Measurements from ENCODE around the gene FIBIN. TPM values are rescaled to one million over a fixed set of nuclear protein-coding genes. Genes with fewer than 3 reads are reported as not detected.

FIBIN gene
- total and polyA plus RNA-seq, 4 donors = 3.8 to 12.9 (median 9.4) TPM

DNA sequence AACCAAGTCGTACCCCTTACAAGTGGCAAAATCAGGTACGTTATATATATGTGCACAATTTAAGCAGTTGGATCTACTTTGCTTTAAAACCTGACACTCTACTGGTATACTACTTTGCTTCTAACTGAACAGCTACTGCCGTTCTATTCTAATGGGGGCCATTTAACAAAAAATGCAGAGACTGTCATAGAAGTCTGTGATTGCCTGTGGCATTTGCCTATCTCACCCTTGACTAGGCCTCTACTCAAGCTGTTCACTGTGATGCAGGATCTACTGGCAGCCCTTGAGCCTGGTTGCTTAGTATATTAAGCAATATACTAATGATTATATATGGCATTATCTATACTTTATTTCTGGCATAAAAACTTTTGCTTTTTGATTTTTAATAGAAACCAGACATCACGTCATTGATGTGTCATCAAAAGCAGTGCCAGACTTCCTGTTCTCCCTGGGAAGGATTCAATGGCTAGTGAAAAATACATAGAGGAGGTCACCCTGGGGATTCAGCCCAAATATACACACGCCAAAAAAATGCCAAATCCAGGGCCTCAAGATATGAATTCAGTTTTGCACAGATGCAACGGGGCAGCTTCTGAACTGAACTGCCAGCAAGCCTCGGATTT lies 40.0 kb upstream of the FIBIN start:
- WGBS, 2 donors = 76% methylated on average over 7 of the region's 7 CpGs
- ATAC-seq (ENCODE audit: insufficient read depth, low FRiP score) = no peak

DNA sequence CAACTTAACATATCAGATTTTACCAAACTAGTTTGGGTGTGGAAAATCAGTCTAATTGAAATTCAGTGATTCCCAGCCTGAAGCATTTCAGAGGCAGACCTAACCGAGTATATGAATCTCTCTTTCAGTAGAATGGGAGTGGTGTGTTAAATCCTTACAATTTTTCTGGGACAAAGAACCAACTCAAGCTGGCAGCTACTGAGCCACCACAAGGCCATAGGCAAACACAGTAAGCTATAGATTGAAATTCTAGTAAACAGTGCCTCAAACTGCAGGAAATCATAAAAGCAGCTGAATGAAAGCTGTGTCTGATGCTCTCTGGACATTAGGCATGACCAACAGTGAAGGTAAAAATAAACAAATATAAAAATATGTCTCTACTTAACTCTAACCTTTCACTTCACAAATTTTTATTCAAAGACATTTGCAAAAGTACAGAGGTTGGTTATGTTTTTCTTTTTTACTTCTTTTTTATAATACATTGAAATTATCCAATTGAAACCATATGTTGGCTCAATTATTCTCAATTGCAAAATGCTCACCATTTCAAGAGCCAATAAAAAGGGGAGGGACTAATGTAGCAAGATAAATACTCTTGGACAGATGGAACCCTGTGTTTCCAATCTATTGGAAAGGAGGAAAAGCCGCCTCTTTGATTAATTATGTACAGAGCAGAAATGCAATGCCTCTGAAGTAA lies 35.8 kb upstream of the FIBIN start:
- Histone ChIP-seq H3K27ac (ENCODE audit: low read depth in 1 of 2, low read length in 1 of 2) (no peak overlapping the region), H3K4me3 (no peak overlapping the region), H3K9me3 (ENCODE audit: control insufficient read depth in 4 of 4, insufficient read depth in 3 of 4, low read length in 3 of 4) (no peaks in the 10 kb centered on the region), H3K36me3 (ENCODE audit: control insufficient read depth in 4 of 4, insufficient read depth in 4 of 4, low read length in 4 of 4) (no peaks in the 10 kb centered on the region), H3K4me1 (ENCODE audit: control insufficient read depth in 5 of 5, insufficient read depth in 5 of 5, low read length in 5 of 5) (peaks cover 0 to 2% (median 0%) of the 10 kb centered on the region in 5 donors), H3K27me3 (ENCODE audit: control insufficient read depth in 3 of 3, insufficient read depth in 3 of 3, low read length in 2 of 3) (no peaks in the 10 kb centered on the region), H3K9ac (ENCODE audit: insufficient read depth in 1 of 2, low read length in 2 of 2) (no peak overlapping the region)
- no peak for DNase-seq
- TF ChIP-seq, protein P1, sequence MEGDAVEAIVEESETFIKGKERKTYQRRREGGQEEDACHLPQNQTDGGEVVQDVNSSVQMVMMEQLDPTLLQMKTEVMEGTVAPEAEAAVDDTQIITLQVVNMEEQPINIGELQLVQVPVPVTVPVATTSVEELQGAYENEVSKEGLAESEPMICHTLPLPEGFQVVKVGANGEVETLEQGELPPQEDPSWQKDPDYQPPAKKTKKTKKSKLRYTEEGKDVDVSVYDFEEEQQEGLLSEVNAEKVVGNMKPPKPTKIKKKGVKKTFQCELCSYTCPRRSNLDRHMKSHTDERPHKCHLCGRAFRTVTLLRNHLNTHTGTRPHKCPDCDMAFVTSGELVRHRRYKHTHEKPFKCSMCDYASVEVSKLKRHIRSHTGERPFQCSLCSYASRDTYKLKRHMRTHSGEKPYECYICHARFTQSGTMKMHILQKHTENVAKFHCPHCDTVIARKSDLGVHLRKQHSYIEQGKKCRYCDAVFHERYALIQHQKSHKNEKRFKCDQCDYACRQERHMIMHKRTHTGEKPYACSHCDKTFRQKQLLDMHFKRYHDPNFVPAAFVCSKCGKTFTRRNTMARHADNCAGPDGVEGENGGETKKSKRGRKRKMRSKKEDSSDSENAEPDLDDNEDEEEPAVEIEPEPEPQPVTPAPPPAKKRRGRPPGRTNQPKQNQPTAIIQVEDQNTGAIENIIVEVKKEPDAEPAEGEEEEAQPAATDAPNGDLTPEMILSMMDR (IDR thresholded peaks at IDR 0.05; ENCODE audit: control extremely low read depth, extremely low read depth) = no peak
- no peak for ATAC-seq (ENCODE audit: insufficient read depth, low FRiP score)
- WGBS, 2 donors = 83 to 90% methylated on average over 2 of the region's 2 CpGs

More for the DNA sequence above, 40.0 kb upstream of the FIBIN start:
- Histone ChIP-seq H3K4me3 (no peak overlapping the region), H3K4me1 (ENCODE audit: control insufficient read depth in 5 of 5, insufficient read depth in 5 of 5, low read length in 5 of 5) (peaks cover 0 to 9% (median 0%) of the 10 kb centered on the region in 5 donors), H3K9me3 (ENCODE audit: control insufficient read depth in 4 of 4, insufficient read depth in 3 of 4, low read length in 3 of 4) (no peaks in the 10 kb centered on the region), H3K36me3 (ENCODE audit: control insufficient read depth in 4 of 4, insufficient read depth in 4 of 4, low read length in 4 of 4) (no peaks in the 10 kb centered on the region), H3K27ac (ENCODE audit: low read depth in 1 of 2, low read length in 1 of 2) (no peak overlapping the region), H3K27me3 (ENCODE audit: control insufficient read depth in 3 of 3, insufficient read depth in 3 of 3, low read length in 2 of 3) (no peaks in the 10 kb centered on the region), H3K9ac (ENCODE audit: insufficient read depth in 1 of 2, low read length in 2 of 2) (no peak overlapping the region)
- DNase-seq = no peak
- TF ChIP-seq, protein P1 (IDR thresholded peaks at IDR 0.05; ENCODE audit: control extremely low read depth, extremely low read depth) = no peak

GRCh38 chr11:26958702-26959049 lies 35.2 kb upstream of the FIBIN start:
- ATAC-seq (ENCODE audit: insufficient read depth, low FRiP score) (no peak), DNase-seq (no peak)
- no peak overlapping the region for H3K4me3 ChIP-seq
- H3K27me3 ChIP-seq (ENCODE audit: control insufficient read depth in 3 of 3, insufficient read depth in 3 of 3, low read length in 2 of 3) = no peaks in the 10 kb centered on the region
- no peak overlapping the region for H3K9ac ChIP-seq (ENCODE audit: insufficient read depth in 1 of 2, low read length in 2 of 2)
- no peak overlapping the region for H3K27ac ChIP-seq (ENCODE audit: low read depth in 1 of 2, low read length in 1 of 2)
- H3K36me3 ChIP-seq (ENCODE audit: control insufficient read depth in 4 of 4, insufficient read depth in 4 of 4, low read length in 4 of 4) = no peaks in the 10 kb centered on the region
- TF ChIP-seq, protein P1 (IDR thresholded peaks at IDR 0.05; ENCODE audit: control extremely low read depth, extremely low read depth) = no peak
- 43 to 71% methylated on average over 1 of the region's 1 CpG for WGBS, 2 donors
- H3K4me1 ChIP-seq (ENCODE audit: control insufficient read depth in 5 of 5, insufficient read depth in 5 of 5, low read length in 5 of 5) = peaks cover 0 to 2% (median 0%) of the 10 kb centered on the region in 5 donors
- no peaks in the 10 kb centered on the region for H3K9me3 ChIP-seq (ENCODE audit: control insufficient read depth in 4 of 4, insufficient read depth in 3 of 4, low read length in 3 of 4)

Data from lung (tissue), 12 donors.